Fibroblast of gingiva (primary cell): ENCODE data around the gene SGCG.
A peak's percentile ranks its signal among the peaks of the same experiment; 100 is the strongest.
"Not testable (repeated sequence)": the region's sequence is repeated elsewhere in the genome, so short reads cannot be mapped to it uniquely, and the experiment has no call there.

Source experiments
- DNase-seq: peaks from one replicate; pipeline ENCODE4 v3.0.0-alpha.2; 2011; ENCODE audit warnings: low read depth

The SGCG gene, protein sequence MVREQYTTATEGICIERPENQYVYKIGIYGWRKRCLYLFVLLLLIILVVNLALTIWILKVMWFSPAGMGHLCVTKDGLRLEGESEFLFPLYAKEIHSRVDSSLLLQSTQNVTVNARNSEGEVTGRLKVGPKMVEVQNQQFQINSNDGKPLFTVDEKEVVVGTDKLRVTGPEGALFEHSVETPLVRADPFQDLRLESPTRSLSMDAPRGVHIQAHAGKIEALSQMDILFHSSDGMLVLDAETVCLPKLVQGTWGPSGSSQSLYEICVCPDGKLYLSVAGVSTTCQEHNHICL

DNA sequence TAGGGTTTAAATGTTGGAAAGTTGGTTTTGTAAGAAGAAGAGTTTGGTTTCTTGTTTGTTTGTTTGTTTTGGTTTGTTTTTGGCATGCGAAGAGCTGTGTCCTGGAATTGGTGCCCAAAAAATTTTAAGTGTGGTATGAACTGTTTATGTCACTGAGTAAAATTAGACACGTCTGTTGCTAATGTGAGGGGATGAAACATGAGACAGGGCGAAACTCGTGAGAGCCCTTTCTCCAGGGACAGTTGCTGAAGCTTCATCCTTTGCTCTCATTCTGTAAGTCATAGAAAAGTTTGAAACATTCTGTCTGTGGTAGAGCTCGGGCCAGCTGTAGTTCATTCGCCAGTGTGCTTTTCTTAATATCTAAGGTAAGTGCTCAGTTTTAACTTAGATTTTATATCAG is at the start of gene SGCG:
TSS of gene SGCG (plus strand) at position 269 of the 400 bp plus-strand sequence. CDS start 22,716 bp downstream, outside the sequence.
- peak; percentile 88 for DNase-seq

DNA sequence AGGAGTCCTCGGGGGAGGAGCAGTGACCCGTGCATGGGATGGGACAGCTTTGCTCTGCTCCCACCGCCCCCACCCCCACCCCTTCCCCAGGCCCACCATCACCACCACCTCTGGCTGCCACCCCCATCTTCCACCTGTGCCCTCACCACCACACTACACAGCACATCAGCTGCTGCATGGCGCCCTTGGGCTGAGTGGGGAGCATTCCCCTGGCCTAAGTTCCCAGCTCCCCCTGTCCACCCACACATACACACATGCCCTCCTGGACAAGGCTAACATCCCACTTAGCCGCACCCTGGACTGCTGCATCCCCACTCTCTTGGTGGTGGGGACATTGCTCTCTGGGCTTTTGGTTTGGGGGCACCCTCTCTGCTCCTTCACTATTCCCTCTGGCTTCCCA is 46.2 kb upstream of the SGCG start:
- DNase-seq, result no peak

DNA sequence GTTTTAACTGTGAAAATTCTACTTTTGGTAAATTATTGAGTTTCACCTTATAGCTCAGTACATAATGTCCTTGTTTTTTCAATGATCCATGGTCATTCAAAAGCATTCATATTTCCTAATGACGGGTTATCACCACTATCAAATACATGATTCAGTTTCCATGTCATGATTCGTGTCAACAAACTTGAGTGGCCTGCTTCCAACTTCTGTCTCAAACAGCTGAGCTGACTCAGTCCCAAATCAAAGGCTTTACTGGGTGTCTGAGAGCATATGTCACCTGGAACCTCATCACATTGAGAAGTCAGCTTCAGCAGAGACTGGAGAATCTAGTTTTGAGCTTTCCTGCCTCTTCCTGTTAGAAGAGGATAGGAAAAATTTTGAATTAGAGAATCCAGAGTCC is 40.3 kb upstream of the SGCG start:
- no peak for DNase-seq

DNA sequence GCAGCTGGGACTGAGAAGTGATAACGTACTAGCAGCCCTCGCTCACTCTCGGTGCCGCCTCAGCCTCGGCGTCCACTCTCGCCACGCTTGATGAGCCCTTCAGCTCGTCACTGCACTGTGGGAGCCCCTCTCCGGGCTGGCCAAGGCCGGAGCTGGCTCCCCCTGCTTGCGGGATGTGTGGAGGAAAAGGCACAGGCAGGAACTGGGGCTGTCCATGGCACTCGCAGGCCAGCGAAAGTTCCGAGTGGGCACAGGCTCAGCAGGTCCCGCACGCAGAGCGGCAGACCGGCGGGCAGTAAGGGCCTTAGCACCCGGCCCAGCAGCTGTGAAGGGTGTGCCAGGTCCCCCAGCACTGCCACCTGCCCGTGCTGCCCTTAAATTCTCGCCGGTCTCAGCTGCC is 38.8 kb upstream of the SGCG start:
- DNase-seq, result no peak

DNA sequence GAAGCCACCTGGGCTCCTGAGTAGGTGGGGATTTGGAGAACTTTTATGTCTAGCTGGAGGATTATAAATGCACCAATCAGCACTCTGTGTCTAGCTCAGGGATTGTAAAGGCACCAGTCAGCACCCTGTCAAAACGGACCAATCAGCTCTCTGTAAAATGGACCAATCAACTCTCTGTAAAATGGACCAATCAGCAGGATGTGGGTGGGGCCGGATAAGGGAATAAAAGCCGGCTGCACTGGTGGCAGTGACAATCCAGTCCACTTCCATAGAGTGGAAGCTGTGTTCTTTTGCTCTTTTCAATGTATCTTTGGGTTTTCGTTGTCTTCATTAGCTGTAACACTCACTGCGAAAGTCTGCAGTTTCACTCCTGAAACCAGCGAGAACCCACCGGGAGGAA is 38.2 kb upstream of the SGCG start:
- not testable (repeated sequence) for DNase-seq

DNA sequence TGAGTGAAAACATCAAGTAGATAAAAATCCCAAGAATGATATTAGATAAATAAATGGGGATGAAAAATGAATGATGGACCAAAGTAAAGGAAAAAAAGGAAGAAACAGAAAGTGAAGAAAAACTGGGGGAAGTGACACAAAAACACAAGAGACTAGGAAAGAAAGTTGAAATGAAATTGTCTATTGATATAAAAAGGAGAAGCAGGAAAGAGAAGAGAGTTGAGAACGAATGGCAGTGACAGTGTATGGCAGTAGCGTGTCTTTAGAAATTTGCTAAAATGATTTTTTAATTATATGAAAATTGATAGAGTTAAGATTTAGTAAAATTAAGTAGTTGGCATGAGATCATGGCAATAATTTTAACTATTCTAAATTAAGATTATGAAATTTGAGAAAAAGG is 36.3 kb upstream of the SGCG start:
- no peak for DNase-seq

DNA sequence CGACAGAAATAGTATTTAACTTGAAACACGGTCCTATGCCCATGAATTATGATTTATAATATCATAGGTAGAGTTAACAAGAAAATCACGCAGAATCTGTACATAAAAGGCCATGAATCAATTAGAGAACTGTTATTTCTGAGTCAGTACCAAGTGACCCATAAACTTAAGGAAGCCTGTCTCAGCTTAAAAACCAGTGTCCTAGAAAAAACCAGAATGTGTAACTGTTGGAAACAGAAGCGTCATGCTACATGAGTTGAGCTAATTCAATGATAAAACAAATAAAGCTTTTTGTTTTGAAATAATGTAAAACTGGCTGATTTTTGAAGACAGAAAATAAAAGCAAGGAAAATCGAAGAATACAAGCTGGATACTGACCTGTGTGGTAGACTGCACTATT is 34.8 kb upstream of the SGCG start:
- no peak for DNase-seq

DNA sequence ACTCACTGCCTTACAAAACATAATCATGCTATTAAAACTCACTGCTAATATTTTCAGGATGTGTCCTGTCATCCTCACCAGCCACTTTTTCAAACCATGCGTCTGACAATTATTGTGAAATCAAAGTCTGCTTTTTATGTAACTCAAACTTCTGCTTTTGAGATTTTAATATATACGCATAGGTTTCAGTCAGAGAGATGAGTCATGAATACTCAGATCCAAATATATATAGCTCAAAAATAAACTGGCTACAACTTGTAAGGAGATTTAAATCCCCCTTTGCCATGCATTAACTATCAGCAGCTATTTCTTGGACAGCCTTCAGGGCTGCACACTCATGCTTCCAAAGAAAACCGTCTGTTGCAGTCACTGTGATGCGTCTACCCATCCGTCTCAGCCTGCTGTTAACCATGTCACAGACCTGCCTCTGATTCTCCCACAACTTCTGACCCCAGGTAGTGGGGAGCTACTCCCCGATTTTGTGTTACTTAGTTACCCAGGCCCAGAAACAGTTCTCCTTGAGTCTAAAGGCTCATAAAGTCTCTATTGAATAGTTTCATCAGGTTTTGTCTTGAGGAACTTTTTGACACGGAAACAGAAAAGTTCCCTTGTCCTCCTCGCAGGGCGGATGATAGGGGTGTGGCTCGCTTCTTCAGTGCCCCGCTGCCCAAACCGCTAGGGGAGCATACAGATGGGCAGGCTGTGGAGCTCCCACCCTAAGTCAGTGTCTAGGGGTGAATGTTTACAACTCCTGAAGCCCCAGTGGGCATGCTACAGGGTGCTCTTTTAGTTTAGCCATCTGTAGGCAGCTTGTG is 33.8 kb upstream of the SGCG start:
- DNase-seq, result no peak

DNA sequence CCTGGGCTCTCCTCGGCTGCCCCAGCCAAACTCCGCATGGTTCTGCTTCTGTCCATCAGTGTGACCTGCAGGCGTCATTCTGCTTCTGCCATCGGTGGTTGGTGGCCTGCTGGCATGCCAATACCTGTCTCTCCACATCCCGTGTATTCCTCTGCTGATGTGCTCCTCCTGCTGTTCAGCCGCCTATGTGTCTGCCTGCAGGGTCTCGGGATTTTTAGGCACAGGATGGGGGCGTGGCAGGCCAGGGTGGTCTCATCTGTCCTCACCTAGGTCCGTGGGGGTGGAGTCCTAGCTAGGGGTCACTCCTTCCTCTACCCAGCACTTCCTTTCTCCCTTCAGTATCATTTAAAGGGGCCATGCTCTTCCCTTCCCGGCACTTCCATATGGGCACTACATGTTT is 33.0 kb upstream of the SGCG start:
- no peak for DNase-seq

DNA sequence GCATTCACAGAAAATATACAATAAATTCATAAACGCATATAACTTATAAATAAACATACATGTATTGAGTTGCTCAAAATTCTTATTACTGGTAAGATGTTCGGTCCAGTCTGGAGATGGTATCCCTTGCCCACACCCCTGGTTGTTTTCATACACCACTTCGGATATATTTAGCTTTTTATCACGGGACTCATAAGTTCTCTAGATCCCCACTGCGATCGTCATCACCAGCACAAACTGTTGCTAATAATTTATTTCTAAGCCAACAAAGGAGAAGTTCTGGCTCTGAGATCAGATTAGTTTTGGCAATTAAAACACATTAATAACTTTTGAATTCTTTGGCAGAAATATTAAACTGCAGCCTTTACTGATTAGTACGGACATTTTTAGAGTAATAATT is 23.0 kb upstream of the SGCG start:
- no peak for DNase-seq

DNA sequence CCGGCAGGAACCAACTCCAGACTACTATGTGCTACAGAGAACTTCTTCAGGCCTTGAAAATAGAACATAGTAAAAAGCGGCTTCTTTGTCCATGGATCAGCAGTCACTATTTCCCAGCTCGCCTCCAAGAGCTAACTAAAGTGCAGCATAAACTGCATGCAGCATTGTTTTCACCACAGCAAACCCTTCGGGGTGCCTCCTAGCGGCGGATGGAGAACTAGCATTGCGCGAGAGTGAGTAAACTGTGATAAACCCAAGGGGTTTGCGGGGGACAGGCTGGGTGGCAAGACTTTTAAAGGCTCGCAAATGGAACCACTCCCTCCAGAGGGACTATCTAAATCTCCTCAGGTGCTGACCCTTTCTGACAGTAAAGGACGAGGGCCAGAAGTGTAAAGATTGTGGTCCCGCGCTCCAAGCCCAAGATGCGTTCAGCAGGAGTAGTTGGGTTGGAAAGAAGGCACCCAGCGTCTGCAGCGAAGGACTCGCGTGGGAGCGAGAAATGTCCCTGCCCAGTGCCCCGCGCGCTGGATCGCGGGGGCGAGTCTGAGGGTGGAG is 21.5 kb upstream of the SGCG start:
- no peak for DNase-seq

DNA sequence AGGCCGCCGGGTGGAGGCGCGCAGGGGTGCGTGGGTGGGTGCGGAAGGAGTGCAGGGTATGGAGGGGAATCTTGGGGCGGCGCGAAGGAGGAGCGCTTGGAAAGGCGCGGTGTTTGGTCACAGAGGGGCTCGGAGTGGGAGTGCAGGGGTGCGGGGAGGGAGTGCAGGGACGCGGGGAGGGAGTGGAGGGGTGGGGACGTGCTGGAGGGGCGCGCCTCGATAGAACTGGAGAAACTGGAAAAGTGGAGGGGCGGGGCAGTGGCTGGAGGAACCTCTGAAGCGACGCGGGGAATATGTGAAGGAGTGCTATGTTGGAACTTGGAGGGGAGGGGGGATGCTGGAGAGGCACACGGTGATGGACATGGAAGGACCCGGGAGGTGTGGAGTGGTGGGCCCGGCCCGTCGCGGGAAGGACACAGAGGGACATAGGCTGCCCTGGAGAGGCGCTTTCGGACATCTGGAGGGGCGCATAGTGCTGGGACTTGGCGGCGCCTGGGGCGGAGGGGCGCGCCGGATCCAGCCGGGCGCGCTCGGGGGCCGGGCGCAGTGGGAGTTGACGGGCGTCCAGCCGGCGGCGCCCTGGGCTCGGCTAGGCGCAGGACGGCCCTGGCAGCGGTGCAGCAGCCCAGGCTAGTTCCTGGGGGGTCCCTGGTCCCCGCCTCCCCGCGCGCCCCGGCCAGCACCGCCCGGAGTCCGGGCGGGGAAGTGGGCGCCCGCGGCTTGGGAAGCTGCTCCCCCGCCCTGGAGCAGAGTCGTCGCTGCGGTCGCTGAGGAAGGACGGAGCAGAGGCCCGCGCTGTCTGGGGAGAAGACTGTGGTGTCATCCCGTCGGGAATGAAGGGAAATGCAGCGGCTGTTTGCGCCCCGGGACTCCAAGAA is 20.8 kb upstream of the SGCG start:
- no peak for DNase-seq

DNA sequence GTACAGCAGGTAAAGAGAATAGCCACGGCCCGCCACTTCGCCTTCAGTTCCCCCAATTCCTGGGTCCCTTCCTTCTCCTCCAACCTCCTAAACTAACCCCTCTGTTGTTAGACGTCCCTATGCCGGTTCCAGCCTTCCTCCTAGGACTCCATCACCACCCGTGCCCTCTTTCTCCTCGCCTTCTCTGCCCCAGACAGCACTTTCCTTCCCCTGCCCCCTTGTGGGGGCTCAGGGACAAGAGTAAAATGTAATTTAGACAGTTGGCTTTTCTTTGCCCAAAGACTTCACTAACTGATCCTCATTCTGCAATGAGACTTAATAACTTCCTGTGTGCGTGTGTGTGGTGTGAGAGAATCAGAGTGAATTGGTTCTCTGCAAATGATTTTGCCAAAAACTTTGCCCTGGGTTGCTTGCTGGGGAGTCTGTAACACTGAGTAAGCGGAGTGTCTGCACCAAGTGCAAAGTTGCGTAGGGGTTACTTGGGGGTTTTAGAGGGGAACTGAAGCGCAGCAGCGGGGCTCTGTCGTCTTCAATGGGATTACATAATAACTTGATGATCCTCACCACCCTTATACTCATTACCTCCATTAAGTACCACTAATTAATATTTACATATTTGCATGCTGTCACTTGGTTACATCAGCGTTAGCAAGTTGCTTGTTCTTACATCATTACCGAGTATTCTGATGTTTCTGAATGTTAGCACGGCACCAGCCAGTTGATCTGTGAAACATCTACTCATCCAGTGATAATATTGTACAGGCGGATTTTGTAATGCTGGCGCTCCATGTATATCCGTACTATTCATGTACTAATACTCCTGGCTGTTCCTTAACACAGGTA is 19.9 kb upstream of the SGCG start:
- DNase-seq, result no peak

DNA sequence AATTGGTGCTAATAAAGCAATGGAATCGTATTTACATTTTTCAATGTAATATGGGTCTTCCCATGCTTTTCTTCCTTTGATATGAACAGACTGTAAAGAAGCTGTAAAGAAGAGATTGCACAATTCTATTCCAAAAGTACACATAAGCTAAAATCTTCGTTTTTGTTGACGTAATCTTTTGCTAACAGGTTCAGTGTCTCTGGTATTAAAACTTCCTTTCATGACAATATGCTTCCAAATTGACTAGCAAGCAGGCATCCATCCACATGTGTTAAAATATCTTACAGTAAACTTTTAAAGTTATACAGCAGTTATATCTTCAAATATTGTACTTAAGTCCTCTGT is 19.3 kb upstream of the SGCG start:
- no peak for DNase-seq

DNA sequence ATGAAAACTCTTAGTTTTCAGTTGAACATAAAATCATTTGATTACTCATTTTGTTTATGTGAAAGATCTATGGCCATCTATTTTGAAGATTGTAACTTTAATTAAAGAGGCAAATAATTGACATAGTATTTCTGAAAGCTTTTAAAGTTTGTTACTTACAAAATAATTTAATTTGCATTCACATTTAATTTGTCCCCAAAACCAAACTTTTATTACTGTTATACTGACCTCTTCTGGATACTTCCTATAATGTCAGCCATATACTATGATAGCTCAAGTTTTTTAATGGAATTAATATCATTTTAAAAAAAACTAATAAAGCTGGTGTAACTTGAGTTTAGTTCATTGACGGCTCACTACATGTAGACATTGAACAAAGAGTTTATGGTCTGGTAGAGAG is 4.9 kb upstream of the SGCG start:
- no peak for DNase-seq

DNA sequence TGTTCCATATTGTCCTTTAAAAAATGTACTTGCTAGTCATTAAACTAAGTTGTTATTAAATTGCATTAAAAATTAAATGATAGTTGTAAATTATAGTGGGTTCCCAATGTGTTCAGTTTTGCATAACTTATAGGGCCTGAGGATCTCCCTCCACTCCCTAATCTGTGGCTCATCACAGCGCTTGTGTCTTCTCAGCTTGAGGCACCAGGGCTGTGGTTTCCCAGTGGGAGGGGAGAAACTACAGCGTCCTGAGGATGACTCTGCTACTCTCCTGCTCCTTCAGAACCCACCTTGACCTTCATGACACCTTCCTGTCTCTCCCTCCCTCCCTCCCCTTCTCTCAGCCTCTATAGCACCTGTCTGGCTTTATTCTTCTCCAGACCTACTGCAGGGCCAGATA is 1.4 kb downstream of the SGCG start:
- DNase-seq, result no peak

DNA sequence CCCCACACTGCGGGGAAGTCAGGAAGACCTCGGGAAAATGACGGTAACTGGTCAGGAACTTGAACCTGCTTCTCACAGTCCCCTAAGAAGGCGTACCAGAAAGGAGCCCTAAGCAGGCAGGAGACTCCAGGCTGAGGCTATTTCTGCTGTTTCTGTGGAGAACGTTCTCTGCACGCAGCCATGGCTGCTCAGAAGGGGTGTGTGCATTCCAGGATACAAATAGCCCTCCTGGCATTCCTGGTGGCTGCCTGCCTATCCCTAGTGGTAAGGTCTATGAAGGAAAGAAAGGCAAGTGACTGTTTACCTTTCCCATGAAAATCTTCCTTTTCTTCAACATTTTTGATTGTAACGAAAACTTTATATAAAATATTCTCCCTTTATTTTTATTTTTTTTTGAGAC is 2.5 kb downstream of the SGCG start:
- DNase-seq, result no peak

DNA sequence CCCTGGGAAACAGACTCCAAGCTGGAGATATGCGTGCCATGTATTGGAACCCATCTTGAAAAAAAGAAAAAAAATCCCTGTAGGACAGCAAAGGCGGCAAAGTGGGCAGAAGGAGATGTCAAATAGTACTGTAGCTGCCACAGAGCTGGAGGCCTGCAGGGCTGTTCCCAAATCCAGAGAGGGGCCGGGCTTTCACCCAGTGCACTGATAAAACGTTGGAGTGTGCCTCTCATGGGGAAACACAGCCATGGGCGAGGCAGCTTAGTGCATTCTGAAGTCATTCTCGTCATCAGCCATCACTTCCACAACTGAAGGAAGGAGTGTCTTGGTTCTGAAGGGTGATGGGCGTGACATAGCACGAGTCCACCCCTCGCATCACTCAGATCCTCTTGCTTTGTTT is 4.8 kb downstream of the SGCG start:
- DNase-seq, result no peak

DNA sequence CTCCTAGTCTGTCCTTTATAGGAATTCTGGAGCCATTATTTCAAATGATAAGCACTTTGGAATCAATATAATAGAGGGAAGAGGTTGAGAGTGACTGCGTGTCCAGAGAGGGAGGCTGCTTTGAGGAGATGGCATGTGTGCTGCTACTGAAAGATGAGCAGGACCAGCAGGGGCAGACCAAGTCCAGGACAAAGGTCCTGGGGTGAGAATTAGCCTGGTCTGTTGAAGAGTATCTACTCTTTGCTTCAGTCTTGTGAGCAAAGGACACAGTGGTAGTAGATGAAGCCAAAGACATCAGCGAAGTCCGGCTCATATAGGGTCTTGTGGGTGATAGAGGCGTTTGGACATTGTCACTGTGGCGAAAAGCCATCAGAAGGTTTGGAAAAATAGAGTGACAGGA is 21.1 kb downstream of the SGCG start:
- no peak for DNase-seq

DNA sequence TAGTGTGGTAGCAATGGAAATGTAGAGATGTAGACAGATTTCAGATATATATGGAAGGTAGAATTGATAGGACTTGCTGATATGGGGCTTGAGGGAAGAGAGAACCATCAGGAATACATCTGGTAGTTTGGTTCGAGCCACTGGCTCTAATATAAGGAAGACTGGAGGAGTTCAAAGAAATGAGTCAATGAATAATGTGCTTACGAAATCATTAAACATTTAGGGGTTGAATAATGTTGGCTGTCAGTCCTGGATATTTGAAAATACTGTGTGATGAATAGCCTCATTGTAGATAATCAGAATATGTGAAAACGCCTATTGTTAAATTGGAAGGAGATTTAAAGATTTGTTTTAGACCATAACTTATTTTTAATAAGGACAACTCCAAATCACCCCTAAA is 21.6 kb downstream of the SGCG start:
- DNase-seq, result no peak

DNA sequence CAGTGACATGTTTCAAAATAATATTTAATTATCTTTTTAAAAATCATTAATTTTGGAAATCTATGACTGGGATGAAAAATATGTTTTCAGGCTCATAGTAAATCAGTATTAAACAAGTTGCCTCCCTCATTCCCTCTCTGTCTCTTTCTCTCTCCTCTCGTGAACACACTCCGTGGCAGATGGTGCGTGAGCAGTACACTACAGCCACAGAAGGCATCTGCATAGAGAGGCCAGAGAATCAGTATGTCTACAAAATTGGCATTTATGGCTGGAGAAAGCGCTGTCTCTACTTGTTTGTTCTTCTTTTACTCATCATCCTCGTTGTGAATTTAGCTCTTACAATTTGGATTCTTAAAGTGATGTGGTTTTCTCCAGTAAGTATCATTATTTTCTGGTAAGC is 22.7 kb downstream of the SGCG start:
- DNase-seq, result no peak

DNA sequence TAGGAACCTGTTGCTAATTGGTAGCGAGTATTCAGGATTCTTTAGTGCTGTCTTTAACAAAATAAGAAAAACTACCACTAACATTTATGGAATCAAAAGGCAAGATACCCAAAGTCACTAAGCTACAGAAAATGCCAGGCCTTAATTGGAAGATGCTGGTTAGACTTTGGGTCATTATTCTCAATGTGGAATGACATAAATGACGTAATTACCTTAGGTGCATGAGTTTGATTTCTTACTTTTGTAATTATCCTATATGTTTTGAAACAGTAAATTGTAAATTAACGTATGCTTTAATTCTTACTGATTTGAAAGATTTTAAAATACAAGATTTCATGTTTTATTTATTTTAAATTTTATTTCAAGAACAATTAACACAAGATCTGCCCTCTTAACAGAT is 25.0 kb downstream of the SGCG start:
- DNase-seq, result no peak
